Dedifferentiated amniotic fluid mesenchymal stem cell (primary cell): ENCODE measurements around the gene SELL.
"Not testable (repeated sequence)": the region's sequence is repeated elsewhere in the genome, so short reads cannot be mapped to it uniquely, and the experiment has no call there.

Experiments used
- DNase-seq: peaks from one replicate; pipeline ENCODE4 v3.0.0-alpha.2; 2016; ENCODE audit errors: extremely low spot score

Gene SELL

DNA sequence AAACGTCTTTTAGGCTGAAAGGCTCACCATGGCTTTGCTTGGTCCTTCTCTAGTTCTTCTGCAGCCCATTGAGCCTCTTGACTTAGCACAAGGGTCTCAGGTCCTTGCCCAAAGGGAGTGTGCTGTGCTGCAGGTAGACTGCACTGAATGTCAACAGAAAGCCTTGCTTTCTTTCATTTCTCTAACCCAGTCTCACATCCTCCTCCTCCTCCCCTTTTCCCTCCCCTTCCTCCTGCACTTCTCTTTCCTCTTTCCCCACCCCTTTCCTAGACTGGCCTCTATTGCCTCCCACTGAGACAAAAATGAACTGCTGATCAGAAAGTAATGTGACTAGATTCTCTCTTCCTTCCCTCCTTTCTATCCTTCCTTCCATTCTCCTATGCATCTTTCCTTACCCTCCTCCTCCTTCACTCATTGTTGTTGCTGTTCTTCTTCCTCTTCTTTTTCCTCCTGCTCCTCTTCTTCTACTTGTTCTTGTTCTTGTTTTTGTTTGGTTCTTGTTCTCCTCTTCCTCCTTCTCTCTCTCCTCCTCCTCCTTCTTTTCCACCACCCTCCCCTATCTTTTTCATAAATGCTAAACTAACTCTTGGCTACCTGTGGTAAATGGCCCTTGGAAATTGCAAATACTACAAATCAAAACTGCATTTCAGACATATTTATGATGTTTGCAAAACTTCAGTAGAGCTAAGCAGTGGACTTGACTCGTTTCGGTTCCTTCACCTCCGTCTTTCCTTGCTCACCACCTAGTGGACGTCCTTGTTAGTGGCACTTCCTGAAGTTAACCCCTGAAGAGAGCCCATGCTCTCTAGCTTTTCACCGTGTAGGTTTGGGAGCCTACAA, at the start of gene SELL:
Gene SELL (minus strand): TSS at position 152 of the 840 bp plus-strand sequence. CDS start 122 bp downstream, at position 30.
- DNase-seq = peak; percentile 47

DNA sequence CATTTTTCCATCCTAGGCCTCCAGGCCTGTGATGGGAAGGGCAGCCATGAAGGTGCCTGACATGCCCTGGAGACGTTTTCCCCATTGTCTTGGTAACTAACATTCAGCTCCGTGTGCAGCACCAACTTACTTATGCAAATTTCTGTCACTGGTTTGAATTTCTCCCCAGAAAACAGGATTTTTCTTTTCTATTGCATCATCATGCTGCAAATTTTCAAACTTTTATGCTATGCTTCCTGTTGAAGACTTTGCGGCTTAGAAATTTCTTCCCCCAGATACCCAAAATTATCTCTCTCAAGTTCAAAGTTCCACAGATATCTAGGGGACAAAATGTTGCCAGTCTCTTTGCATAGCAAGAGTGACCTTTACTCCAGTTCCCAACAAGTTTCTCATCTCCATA, 47.6 kb upstream of the SELL start:
- DNase-seq = no peak

DNA sequence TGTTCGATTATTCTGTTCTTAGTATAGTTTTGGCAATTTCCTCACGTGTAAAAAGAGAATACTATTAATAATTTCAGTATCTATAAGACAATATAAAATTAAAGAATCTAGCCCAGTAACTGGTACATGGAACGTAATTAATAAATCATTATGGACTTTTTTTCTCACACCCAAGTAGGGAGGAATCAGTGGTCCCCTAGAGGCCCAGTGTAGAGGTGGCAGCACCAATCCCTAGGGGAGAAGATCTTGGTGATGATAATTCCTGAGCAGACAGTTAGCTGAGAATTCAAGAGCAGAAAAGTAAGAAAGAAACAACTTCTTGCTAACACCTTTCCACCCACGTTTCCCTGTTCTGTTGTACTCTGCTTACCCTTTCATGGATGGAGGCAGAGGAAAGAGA, 42.1 kb upstream of the SELL start:
- no peak for DNase-seq

DNA sequence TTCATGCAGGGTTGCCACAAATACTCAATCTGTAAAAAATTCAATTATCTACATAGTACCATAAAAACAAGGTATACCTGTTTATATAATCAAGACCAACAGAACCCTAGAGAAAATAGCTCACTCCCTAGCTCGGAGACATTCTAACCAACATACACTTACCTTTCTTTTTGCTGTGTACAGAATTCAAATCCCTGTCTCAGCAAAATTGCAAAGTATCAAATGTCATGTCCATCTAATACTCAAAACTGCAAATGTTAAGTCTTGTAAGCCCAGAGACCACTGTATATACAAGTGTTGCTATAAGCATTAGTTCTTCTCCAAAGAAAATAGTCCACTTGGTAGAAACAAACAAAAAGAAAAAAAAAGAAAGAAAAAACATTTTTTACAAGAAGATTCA, 38.6 kb upstream of the SELL start:
- DNase-seq = no peak

DNA sequence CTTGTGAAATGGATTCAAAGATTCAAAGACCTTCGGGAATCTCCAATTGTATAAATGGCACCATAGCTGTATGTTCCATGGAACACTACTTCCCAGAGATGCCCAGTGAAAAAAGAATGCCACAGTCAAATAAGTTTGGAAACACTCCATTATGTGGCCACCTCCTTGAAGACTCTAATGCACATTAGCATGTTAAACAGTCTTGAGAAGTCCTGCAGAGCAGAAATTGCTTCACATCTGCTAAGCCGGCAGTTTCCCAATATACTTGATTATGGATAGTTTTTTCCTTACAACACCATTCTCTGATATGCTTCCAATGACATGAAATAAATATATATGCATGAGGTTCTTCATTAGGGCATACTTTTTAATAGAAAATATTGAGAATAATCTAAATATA, 35.1 kb upstream of the SELL start:
- no peak for DNase-seq

DNA sequence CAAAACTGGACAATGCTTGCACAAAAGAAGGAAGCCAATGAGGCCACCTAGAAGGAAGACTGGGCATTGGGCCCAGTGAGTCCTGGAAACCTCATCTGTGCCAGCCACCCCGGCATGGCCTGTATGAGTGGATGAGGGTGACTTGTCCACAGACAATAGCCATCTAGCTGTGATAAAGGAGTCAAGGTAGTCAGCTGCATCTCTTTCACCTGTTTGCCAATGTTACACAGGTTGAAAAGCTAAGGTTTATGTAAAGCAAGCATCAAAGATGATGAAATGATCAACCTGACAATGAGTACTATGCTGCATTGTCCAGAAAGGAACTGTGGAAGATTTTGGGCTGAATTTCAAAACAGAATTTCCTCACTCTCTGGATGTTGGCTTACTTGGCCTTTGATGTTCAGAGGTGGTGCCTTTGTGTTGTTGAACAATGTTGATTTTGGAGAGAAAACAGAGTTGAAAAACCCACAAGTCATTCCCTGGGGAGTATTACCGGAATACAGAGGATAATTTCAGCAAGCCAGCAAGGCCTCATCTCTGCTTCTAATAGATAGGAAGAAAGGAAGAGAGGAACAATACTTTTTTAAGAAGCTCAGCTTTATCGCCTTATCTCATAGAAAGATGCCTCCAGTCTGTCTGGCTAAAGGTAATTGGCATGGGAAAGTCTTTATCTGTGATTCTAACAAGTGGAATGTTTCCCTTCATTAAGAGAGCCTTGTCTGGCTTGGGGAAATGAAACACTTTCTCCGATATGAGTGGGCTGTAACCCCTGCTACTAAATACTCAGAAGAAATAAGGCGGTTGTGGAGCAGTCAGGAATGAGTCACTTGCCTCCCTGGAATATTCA, 33.8 kb upstream of the SELL start:
- no peak for DNase-seq

DNA sequence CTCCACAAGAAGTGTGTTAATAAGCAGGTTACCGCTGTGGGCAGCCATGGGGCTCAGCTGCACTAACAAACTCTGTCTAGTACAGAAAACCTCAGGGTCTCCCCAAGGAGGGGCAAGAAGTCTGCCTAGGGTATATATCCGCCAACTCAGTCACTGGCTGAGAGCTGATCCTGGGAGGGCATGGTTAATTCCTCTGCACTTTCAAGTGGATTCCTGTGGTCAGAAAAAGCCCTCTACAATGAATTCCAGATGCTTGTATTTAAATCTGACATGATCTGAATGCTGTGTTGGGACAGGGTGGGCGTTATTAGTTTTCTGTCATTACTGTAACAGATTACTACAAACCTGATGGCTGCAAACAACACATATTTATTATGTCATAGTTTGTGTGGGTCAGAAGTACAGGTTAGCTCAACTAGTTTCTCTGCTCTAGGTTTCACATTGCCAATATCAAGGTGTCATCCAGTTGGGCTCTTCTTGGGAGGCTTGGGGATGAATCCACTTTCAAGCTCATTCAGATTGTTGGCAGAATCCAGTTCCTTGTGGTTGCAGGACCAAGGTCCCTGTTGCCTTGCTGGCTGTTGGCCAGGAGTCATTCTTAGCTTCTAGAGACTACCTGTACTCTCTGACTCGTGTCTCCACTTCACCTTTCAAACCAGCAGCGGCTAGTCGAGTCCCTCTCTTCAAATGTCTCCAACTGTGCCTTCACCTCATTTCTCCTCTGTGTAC, 30.4 kb upstream of the SELL start:
- peak; percentile 64 for DNase-seq

DNA sequence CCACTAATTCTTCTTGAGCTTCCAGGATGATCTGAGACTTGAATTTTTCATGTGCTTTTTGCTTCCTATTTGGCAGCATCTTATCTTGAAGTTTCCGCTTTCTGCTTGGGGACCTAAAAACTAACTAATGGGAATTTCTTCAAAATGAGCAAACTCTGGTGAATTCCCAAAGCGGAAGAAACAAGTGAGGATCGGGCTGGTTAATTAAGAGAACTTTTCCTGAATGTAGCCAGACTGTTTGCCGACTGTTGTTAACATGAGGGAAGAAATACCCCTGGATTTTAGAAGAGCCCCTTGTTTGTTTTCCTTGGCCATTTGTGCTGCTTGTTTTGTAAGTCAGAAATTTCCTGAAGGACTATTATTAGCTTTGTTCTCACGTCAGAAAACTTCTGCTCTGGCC, 28.6 kb upstream of the SELL start:
- no peak for DNase-seq

DNA sequence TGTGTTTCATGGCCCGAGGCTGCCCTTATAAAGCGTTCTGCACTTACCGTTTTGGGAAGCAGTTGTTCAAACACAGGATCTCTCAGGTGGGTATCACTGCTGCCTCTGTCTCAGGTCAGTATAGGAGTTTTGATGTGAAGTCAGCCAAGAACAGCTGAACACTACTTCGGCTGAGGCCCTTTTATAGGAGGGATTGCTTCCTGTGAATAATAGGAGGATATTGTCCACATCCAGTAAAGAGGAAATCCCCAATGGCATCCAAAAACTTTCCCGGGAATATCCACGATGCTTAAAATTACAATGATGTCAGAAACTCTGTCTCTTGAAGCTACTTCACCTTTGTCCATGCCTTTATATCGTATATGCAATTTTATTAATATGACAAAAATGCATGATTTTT, 22.5 kb upstream of the SELL start, which contains the start of gene SELE:
Gene SELE (minus strand): TSS at position 156 of the 400 bp plus-strand sequence. CDS start 467 bp downstream, outside the sequence.
- no peak for DNase-seq

DNA sequence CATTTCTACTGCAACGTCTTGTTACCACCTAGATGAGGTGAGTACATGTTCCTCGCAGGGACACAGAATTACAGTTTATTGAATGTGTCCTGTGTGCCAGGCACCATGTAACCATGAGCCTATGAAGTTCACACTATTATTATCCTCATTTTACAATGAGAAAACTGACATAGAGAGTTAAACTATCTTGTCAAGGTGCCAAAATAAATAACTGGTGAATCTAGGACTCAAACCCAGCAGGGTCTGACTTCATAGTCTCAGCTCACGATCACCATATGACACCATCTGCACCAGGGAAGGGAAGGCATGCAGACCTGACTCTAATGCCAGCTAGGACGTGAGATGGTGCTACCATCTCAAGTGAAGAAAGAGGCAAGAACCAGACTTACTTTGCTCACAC, 20.0 kb upstream of the SELL start:
- no peak for DNase-seq

DNA sequence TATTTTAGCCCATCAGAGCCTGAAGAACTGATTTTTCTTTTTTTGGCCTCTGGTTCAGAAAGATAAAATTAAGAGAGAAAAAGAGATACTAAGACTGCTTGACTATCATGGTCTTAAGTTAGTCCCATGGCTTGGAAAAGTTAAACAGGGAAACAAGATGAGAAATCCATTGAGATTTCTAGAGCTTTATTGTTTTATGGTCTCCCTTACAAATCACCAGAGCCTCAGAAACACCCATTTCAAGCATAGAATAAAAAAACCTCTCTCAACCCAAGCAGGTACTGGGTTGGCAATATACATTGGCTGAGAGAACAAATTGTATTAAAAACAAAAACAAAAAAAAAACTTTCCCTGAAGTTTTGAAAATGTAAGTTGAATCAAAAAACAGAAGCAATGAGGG, 18.6 kb upstream of the SELL start:
- DNase-seq = no peak

DNA sequence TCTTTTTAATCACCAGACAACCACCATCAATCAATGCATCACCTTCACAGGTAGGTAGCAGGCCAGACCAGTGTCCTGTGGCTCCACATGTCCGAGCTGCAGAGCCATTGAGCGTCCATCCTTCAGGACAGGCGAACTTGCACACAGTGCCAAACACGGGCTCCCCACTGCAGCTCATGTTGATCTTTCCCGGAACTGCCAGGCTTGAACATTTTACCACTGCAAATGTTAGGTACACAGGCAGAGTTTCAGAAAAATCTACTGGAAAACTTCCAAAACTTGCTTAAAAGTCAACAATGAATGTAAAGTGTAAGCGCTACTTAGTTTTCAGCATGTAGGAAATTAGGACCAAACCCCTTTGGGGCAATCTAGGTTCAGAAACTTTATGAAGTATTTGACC, 15.9 kb upstream of the SELL start:
- no peak for DNase-seq

DNA sequence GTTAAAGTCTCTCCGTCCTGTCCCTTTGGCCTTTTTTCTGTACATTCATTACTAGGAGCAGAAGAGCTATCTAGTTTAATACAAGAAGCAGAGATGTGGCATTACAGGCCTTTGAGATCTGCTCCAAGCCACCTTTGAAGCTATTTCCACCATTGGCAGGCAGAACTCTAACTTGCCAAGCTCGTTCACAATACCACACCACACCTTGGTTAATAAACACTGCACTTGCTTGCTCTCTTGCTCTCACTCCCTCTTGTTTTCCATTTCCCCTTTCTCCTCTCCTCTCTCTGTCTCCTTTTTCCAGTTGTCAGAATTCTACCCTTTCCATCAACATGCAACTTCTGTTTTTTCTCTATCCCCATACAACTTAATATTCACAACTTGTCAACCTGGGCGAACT, 15.4 kb upstream of the SELL start:
- no peak for DNase-seq

DNA sequence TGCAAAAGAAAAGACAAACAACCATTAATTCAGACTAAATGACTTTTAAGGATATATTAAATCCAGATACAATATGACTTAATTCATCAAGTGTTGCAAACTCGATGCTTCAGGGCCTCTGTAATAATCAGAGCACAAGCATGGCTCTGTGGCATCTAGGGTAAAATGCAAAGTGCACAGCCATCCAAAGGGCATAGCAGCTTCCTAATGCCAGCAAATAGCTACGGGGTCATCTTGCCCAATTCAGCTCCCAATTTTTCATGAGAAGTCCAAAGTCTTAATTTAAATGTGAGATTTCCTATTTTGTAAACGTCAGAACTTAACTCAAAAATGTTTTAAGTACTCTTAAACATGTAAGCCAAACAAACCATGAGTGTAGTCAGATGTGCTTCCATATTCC, 14.5 kb upstream of the SELL start:
- DNase-seq = no peak

DNA sequence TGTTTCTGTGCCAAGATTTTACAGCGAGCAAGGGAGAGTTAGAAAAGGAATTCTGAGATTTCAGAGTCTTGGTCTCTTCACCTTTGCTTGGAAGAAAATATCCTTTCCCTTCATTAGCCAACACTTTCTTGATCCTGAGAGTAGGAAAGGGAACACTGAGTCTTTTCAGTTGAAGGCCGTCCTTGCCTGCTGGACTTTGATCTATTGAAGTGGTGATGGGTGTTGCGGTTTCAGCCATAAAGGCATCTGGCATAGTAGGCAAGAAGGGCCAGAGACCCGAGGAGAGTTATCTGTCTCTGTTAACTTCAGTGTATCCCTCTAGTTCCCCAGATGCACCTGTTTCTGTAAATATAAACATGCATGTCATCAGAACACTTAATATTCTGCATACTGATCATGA, 12.7 kb upstream of the SELL start:
- no peak for DNase-seq

DNA sequence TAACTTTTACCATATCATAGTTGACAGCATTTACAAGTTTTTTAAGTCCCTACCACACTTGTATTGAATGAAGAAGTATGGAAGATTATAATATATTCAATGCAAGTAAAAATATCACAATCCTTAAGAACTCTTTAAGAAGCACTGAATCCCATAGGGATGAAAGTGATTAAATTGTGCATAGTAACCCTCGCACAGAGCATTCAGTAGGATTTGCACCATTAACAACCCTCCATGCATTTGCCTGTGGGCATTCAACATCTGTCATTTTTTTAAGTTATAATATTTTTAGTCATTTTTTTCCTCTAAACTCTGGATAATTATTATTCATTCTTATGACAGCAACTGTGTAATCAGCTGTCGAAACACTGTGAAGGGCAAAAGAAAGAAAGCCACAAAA, 12.3 kb upstream of the SELL start:
- DNase-seq = no peak

DNA sequence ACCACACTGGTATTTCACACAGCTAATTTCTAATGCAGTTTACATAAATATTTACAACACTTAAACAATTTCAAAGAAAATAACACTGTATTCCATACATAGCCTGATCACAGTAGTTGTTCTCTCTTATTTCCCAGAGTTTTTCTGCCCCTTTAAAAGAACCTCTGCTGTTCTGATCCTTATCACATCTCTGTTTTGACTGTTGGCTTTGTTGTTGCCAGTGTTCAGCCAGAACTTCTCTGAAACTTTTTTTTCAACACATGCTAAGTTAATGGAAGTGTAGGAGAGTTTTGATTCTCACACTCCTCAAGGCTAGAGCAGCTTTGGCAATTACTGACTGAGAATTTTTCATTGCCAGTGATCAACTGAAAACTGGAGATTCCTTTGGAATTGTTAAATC, 11.4 kb upstream of the SELL start:
- DNase-seq = no peak

DNA sequence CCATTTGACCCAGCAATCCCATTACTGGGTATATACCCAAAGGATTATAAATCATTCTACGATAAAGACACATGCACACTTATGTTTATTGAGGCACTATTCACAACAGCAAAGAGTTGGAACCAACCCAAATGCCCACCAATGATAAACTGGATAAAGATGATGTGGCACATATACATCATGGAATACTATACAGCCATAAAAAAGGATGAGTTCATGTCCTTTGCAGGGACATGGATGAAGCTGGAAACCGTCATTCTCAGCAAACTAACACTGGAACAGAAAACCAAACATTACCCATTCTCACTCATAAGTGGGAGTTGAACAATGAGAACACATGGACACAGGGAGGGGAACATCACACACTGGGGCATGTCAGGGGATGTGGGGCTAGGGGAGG, 3.7 kb upstream of the SELL start:
- not testable (repeated sequence) for DNase-seq

DNA sequence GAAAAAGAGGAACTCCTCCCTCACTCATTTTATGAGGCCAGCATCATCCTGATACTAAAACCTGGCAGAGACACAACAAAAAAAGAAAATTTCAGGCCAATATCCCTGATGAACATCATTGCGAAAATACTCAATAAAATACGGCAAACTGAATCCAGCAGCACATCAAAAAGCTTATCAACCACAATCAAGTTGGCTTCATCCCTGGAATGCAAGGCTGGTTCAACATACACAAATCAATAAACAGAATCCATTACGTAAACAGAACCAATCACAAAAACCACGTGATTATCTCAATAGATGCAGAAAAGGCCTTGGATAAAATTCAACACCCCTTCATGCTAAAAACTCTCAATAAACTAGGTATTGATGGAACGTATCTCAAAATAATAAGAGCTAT, 1.7 kb upstream of the SELL start:
- DNase-seq = not testable (repeated sequence)

DNA sequence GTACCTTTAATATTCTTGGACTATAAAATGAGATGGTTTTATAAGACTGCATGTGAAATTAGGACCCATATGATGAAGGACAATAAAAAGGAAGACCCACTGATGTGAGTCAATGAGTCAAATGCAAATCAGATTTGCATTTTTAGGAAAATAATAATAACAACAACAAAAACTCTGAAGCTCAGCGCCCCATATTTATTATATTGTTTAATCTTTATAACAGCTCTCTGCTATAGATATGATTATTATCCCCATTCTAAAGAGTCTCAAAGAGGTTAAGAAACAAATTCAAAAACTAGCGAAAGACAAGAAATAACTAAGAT, 850 bp upstream of the SELL start:
- no peak for DNase-seq

DNA sequence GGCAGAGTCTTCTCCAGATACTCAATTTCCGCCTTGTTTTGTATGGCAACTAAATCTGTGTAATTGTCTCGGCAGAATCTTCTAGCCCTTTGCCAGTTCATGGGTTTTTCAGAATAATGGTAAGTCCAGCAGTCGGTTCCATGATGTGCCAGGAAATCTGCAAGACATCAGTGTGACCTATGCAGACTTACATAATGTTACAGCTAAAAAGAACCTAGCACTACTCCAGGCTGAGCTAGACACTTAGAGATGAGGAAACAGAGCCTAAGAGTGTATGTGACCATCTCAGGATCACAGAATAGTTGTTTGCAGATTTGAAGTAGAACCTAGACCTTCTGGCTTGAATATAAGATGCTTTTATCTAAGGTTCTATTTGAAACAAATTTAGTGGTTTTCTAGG, 2.8 kb downstream of the SELL start:
- no peak for DNase-seq

DNA sequence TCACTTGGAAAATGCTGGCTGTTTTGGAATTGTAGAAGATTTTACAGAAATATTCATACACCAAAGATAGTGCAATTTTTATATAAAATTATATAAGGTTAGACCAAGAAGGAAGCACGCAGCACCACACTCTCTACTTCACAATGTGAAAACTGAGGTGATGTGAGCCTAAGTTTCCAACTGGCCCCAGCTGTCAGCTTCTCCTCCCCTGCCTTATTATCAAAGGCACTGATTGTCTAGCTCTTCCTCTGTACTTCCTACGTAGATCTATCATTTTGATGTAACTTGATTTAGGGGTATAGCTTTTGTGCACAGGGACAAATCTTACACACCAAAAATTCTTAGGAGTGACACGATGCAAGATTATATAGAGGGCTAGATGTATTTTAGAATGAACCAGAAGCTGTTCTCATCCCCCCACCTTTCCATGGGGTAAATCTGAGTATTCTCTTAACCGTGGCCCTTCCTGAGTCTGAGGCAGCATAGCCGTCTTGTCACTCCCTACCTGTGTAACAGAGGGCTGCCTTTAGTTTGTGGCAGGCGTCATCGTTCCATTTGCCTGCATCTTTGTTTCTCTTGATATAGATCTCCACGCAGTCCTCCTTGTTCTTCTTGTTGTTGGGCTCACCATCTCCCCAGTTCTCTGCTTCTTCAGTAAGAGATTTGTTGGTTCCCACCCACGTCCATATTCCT, 3.4 kb downstream of the SELL start:
- DNase-seq = no peak
